Hematopoietic multipotent progenitor cell treated with erythropoietin and hydrocortisone succinate and interleukin-3 and kit ligand, for 17 days (in vitro differentiated cells): ENCODE data around the gene XCL2.

Experiments used
- DNase-seq: peaks from one replicate; pipeline ENCODE4 v3.0.0-alpha.2; 2015; ENCODE audit warnings: low spot score

The XCL2 gene

DNA sequence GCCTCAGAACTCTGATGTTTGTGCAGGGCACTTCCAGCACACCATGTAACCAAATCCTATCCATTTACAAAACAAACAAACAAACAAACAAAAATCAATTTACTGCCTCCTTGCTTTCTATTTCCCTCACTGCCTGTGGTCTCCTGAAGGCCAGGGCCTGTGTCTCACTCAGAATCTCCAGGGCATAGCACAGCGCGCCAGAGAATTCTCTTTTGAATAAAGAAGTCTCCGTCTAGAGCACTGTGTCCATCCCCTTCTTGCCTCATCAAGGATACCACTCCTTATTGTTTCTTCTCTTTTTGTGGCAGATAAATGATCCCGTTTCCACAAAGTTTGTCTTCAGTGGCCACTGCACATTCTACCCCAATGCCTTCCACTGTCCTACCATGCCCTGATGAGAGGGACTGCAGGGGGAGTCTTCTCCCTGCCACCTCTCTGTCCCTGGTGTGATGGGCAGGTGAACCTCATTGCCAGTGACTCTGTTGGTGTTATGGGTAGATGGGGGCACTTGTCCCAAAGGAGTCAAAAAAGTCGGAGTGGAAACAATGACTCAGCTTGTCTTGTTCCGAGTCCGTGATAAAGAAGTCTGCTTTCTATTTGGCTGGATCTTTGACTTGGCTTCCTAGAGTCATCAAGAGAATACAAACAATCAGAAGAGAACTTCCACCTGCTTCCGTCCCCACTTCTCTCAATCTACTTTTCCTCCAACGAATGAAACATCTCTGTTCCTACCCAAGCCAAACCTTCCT, 30.0 kb downstream of the XCL2 start:
- no peak for DNase-seq

DNA sequence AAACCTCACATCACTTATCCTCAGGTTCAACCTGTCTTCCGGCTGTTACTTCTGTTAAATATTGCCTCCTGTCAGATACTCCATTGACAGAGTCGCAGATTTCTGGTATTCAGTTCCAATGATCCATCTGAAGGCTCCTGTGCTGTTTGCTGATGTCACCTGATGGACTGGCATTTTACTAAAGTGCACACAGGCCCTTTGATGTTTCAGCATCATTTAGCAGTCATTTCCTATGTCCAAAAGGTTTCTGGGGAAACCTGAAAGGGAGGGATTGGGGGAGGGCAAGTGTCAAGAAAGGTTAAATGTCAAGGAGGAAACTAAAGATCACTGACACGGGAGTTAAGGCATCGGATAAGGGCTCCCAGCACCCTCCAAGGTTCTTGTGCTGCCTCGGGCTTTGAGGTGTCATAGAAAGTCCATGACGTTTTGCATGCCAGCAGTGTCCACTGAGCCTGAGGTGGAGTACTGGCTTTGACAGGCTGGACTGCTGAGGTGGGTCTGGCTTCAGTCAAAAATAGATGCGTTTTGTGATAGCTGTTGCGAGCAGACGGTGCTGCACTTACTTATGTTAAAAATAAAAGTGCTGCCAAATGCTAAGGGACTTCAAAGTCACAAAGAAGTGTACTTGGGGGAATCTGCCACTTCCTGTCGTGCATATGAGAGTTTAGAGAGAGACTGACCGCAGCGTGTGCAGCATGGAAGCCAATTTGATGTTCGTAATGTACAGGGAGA, 30.8 kb downstream of the XCL2 start:
- no peak for DNase-seq

DNA sequence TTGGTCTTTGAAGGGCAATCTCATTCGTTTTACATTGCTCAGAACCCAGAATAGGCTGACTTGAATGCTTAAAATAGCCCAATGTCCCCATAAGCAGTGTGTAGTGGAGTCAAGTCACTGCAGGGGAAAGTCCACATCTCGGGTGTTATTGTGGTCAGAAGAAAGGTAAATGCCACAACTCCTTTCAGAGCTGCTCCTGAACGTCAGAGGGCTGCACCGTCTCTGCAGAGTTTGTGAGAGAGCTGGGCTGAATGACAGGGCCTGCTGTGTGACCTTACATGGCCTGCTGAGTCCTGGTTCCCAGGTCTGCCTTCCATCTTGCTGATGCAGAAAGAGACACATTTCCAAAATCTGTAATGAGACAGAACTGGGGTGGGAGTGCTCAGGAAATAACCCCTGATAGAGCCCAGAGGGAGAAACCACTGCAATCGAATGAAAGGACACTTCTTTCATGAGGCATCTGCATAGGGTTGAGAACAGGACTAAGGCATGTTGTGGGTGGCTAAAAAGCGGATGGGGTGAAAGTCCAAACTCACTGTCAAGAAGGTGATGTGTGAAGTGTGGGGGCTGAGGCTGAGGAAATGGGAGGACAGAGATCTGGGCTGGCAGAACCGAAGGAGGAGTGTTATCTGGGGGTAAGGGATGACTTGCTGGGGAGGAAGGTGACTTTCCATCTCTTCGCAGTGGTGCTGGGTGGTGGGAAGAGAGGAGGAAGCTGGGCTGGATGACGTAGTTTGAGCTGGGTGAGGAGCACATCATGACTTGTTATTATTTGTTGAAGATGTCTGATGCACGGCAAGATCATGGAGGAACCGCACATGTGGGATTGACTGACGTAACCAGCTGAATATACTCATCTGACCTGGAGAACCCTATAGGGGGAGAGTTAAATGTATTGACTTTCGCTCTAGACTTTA, 33.7 kb downstream of the XCL2 start:
- no peak for DNase-seq

DNA sequence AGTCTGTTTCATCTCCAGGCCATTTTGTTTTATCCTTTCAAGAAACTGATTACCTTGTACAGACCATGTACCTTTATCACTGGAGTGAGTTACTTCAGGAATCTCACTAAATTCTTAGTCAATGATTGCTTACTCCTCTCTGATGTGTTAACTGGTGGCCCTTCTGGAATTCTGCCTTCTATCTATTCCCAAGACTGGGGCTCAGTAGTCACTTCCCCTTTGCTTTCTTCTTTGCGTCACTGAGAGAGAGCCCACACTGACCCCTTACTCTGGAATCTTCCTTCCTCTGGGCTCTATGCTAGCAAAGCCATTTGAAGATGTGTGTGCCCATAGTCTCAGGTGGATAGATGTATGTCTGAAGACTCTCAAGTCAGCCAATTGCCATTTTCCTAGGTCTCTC, 34.6 kb downstream of the XCL2 start:
- DNase-seq = no peak

DNA sequence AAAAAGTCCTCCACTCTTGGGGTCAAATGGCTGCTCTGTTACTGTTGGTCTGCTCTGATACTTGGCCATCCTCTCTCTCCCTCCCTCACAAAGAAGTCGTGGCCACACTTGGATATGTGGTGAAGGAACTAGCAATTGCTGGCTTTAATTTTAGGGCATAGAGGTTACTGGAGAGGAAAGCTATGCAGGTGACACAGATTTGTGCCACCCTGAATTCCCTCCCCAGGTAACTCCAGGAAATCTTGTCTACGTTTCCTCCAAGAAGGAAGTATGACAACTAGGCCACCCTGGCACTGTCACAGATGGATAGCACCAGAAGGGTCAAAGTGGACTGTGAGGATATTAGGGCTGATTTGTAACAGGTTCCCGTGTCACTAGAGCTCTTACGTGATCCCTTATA, 36.0 kb downstream of the XCL2 start:
- DNase-seq = no peak

DNA sequence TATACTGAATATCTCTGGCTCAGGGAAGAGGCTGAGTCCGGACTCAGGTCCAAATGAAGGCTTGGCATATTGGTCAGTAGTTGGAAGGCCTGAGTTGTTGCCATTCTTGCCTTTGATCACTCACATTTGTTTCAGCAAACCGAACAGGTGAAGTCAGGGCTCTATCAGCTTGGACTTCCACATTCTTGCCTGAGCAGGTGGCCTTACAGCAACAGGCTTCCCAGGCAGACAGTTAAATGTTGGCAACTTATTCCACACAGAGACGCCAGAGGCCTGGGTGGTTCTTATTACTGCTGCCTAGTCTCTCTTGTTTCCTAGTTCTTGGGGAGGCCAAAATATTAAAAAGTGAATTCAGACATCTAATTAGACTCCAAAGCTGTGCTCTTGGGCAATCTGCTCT, 36.6 kb downstream of the XCL2 start:
- DNase-seq = no peak

DNA sequence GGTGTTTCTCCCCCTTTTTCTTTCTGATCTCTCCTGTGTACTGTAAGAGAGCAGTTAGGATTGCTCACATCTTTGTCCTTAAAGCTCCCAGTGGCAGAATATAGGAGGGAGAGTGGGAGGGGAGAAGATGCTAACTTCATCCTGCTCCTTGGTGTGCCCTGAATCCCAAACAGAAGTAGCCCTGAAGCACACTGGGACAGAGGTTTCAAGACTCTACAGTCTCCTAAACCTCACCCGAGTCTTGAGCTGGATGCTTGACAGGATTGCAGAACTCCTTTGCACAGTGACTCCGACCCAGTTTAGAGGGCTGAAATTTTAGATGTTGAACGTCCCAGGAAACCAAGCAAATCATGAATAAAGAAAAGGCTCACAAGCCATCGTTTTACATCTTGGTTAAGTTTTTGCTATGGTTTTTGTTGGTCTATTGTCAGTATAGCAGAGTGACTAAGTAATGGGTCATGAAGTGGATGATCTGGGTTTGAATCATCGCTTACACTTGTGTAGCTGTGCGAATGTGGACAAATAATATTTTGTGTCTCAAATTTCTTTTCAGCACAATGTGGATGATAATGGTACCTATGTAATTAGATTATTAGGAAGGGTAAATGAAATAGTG, 37.5 kb downstream of the XCL2 start:
- DNase-seq = no peak

DNA sequence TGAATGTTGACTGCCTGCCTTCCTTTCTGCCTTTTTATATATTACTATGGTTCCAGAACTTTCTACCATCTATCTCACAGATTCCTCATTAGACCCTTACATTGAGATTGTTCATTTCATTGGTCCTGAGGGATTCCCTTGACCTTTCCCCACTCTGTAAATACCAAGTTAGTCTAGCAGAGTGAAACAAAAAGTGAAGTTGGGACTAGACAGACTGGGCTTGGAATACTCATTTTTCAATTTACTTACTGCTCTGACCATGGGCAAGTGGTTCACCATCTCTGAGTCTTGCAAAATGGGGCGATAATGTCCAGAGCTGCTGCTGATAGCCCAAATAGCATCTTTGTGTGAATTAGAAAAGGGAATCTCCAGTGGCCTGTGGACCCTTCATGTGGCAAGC, 38.8 kb downstream of the XCL2 start:
- DNase-seq = no peak

GRCh38 chr1:168504064-168504837, 39.5 kb downstream of the XCL2 start:
- DNase-seq = no peak

GRCh38 chr1:168499688-168500049, 44.1 kb downstream of the XCL2 start:
- no peak for DNase-seq

DNA sequence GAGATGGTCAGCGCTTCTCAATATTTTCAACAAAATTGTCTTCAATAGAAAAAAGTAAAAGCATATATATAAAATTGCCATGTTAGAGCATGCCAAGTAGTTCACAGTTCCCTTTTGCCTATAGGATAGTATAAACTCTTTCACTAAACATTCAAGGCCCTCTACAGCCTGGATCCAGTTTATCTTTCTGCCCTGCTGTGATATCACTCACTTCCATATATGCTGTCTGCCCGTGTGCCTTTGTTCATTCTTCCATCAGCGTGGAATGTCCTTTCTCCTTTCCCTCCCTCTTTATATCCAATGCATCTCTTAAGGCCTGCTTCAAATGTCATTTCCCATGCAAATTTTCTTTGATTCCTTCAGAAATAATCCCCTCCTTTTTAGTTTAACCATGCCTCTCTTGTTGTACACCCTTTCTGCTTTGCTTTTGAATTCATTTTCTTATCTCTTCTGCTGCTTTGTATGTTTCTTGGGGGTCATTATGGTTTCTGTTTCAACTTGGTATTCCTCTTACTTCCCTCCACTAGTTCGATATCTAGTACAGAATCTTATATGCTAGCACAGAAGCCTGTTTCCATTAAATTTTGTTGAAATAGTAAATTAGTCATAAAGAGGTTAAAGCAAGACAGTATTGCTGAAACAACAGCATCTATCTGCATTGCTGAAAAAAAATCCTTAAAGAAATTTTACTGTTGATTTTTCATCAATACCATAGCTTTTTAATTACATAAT, 44.7 kb downstream of the XCL2 start:
- DNase-seq = no peak

DNA sequence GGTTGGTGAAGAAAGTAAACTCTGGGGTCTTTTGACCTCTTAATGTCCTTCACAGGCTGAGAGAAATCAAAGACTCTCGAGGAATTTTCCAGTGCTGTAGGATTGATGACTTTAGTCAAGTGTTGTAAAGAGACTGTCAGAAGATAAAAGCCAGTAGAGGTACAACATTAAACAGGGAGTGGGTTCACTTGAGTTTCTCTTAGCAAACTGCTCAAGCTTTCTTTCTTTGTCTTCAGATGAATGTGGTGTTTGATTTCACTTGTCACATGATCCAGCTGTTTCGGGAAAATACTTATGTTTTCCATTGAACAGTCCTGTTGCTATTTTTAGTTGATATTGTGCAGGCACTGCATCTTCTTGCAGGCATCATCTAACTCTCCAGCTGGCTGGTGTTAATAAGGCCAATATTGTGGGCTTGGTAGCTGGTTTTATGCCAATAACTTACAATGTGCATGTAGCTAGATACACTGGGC, 45.6 kb downstream of the XCL2 start:
- no peak for DNase-seq

DNA sequence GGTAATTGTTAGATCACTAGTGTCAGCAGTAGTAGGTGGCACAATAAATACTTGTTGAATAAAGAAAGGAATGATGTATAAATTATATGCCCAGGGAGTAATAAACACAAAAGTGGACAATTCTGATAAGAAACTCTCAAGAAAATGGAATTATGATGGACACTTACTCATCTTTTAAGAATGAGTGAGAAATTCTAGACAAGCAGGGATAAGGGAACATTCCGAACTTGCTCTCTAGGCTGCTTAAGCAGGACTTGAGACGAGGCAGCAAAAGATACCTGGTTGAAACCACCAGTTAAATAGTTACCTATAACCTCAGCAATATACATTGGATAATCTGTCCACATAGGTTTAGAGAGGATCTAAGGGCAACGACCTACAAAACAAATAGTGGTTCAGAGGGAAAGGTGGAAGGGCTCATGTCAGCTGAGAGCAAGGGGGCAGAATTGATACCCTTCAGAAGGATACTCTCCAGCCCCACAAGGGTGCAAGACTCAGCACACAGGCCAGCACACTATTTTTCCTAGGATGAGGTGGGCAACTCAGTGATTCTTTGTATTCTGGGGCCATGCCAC, 46.3 kb downstream of the XCL2 start:
- DNase-seq = no peak

GRCh38 chr1:168491527-168492164, 52.2 kb downstream of the XCL2 start:
- DNase-seq = no peak
